Measurements from ENCODE around the gene C4B.
"Not testable (repeated sequence)": the region's sequence is repeated elsewhere in the genome, so short reads cannot be mapped to it uniquely, and the experiment has no call there.

The C4B gene

DNA sequence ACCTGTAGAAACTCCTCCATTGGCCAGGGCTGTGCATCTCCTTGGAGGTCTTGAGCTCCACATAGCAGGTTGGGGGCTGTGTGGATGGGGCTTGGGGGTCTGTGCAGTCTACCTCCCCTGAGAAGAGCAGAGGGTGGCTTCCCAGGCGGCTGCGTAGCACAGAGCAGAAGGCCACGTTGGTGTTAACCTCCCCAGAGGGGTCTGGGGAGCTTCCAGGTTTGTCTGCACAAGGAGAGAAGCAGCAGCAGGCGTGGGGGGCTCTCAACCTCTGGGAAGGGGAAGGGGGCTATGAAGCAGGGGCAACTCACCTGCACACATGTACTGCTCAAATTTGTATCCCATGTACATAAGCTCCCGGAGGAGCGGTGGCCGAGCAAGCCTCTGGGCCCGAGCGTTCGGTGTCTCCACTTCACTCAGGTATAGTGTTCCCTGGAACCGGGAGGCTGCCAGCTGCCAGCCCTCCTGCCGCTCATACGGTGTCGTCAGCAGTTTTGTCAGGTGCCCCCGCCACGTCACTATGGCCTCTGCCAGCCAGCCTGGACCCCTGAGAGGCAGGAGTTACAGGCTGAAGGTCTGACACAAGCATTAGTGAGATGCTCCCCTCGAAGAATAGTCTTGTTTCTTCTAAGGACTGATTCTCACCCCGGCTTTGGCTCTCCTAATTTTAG lies 43.9 kb upstream of the C4B start:
- Histone ChIP-seq H3K4me1 (ENCODE audit: low read depth, poor library complexity, severe bottlenecking) (peaks cover 11% of the 10 kb centered on the region), H2AFZ (ENCODE audit: low read depth) (no peak overlapping the region), H3K27ac (peak overlapping the region; percentile 87), H3K36me3 (ENCODE audit: insufficient read depth) (no peaks in the 10 kb centered on the region), H3K9ac (peak overlapping the region; percentile 77), H3K79me2 (ENCODE audit: insufficient read depth, low read depth) (no peaks in the 10 kb centered on the region; the same call in 1 of the 2 replicates), H3K4me2 (peak overlapping the region; percentile 89), H3K27me3 (ENCODE audit: insufficient read depth, low read depth) (no peaks in the 10 kb centered on the region), H4K20me1 (ENCODE audit: insufficient read depth) (no peaks in the 10 kb centered on the region), H3K4me3 (IDR thresholded peaks at IDR 0.05; ENCODE audit: insufficient read depth, low read depth, low read length) (no peak overlapping the region)
- TF ChIP-seq, protein P1, sequence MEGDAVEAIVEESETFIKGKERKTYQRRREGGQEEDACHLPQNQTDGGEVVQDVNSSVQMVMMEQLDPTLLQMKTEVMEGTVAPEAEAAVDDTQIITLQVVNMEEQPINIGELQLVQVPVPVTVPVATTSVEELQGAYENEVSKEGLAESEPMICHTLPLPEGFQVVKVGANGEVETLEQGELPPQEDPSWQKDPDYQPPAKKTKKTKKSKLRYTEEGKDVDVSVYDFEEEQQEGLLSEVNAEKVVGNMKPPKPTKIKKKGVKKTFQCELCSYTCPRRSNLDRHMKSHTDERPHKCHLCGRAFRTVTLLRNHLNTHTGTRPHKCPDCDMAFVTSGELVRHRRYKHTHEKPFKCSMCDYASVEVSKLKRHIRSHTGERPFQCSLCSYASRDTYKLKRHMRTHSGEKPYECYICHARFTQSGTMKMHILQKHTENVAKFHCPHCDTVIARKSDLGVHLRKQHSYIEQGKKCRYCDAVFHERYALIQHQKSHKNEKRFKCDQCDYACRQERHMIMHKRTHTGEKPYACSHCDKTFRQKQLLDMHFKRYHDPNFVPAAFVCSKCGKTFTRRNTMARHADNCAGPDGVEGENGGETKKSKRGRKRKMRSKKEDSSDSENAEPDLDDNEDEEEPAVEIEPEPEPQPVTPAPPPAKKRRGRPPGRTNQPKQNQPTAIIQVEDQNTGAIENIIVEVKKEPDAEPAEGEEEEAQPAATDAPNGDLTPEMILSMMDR (conservative IDR thresholded peaks at IDR 0.05; ENCODE audit: low read depth, low read length), result no peak

DNA sequence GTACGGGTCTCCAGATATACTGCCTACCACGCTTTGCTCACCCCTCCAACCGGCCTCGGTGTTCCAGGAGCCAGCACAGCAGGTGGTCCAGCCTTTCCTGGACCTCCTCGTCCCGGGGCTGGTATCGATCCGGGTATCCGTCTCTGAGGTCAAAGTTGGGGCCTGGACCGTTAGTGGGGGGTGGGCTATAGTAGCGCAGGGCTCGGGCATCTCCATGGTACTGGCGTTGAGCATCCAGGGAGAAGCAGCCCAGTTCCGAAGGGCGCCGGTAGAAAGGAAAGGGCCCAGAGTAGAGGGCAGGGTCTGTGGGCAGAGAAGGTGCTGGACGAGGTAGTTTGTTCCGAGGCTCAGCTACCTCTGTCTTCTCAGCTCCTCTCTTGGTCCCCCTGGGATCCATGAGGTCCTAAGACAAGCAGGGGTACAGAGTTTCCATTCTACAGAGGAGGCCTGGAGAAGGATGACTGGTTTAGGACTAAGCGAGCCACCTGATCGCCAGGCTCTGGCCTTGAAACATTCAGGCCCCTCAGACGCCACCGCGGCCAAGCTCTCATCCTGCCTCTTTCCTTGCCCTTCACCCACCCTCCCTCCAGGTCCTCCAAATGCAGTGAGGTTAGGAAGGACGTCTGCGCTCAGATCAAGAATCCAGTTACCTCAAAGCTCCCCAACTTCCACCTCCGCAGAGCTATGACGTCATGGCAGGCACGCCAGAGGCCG lies 43.2 kb upstream of the C4B start:
- Histone ChIP-seq H3K4me1 (ENCODE audit: low read depth, poor library complexity, severe bottlenecking) (peaks cover 11% of the 10 kb centered on the region), H3K27me3 (ENCODE audit: insufficient read depth, low read depth) (no peaks in the 10 kb centered on the region), H3K4me3 (IDR thresholded peaks at IDR 0.05; ENCODE audit: insufficient read depth, low read depth, low read length) (no peak overlapping the region), H3K27ac (peak overlapping the region; percentile 87), H4K20me1 (ENCODE audit: insufficient read depth) (no peaks in the 10 kb centered on the region), H2AFZ (ENCODE audit: low read depth) (peak overlapping the region; percentile 80; the same call in 1 of the 2 replicates), H3K79me2 (ENCODE audit: insufficient read depth, low read depth) (no peaks in the 10 kb centered on the region; the same call in 1 of the 2 replicates), H3K4me2 (peak overlapping the region; percentile 89), H3K36me3 (ENCODE audit: insufficient read depth) (no peaks in the 10 kb centered on the region), H3K9ac (peak overlapping the region; percentile 77)
- TF ChIP-seq, protein P1 (conservative IDR thresholded peaks at IDR 0.05; ENCODE audit: low read depth, low read length), result no peak

- H2AFZ ChIP-seq (ENCODE audit: low read depth), result peak within 1 kb of the TSS; percentile 80
- peak within 1 kb of the TSS; percentile 77 for H3K9ac ChIP-seq
- peak within 1 kb of the TSS; percentile 98 for H3K4me2 ChIP-seq
- no peaks in the 10 kb centered on the region for H3K36me3 ChIP-seq (ENCODE audit: insufficient read depth)
- TF ChIP-seq, protein P1 (conservative IDR thresholded peaks at IDR 0.05; ENCODE audit: low read depth, low read length), result no peak; the same call in 1 of the 2 replicates
- peak within 1 kb of the TSS; percentile 87 for H3K27ac ChIP-seq
- H3K79me2 ChIP-seq (ENCODE audit: insufficient read depth, low read depth), result no peaks in the 10 kb centered on the region; the same call in 1 of the 2 replicates
- H3K4me3 ChIP-seq (IDR thresholded peaks at IDR 0.05; ENCODE audit: insufficient read depth, low read depth, low read length), result peak within 1 kb of the TSS; percentile 45
- H3K4me1 ChIP-seq (ENCODE audit: low read depth, poor library complexity, severe bottlenecking), result peaks cover 11% of the 10 kb centered on the region
- no peaks in the 10 kb centered on the region for H4K20me1 ChIP-seq (ENCODE audit: insufficient read depth)
- no peaks in the 10 kb centered on the region for H3K27me3 ChIP-seq (ENCODE audit: insufficient read depth, low read depth)
Observed at GRCh38 chr6:31971993-31972708, 42.4 kb upstream of the C4B start, which contains the start of gene DXO. TSS of gene DXO (minus strand) at chr6:31972138. CDS start at chr6:31971675, 463 bp downstream.

DNA sequence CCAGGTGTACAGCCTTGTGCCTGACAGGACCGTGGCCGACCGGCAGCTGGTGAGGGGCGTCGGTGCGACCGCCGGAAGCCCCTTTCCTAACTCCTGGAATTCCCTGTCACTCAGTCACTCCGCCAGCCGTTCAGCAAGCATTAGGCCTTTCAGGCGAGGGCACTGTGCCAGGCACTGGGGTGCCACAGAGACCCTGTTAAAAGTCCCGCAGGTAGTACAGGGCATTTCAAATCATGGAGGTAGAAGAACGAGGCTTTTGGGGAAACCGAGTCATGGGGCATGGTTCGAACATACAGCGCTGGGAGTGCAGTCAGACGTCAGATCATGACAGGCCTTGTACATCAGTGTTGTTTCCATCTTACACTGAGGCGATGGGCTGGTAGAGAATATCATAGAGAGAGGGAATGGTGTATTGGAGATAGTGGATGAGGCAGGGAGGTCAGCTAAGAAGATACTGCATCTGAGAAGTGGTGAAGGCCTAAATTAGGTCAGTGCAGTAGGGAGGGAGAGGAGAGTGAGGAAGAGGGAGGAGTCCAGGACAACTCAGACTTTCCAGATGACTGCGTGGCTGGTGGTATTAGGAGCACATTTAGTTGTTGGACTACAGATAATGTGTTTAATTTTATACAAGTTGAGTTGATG lies 41.8 kb upstream of the C4B start:
- Histone ChIP-seq H3K27ac (peak overlapping the region; percentile 87), H3K79me2 (ENCODE audit: insufficient read depth, low read depth) (no peaks in the 10 kb centered on the region; the same call in 1 of the 2 replicates), H2AFZ (ENCODE audit: low read depth) (peak overlapping the region; percentile 80), H3K9ac (peak overlapping the region; percentile 77), H3K4me3 (IDR thresholded peaks at IDR 0.05; ENCODE audit: insufficient read depth, low read depth, low read length) (peak overlapping the region; percentile 45), H3K4me2 (peak overlapping the region; percentile 98), H3K27me3 (ENCODE audit: insufficient read depth, low read depth) (no peaks in the 10 kb centered on the region), H3K36me3 (ENCODE audit: insufficient read depth) (no peaks in the 10 kb centered on the region), H4K20me1 (ENCODE audit: insufficient read depth) (no peaks in the 10 kb centered on the region), H3K4me1 (ENCODE audit: low read depth, poor library complexity, severe bottlenecking) (peaks cover 11% of the 10 kb centered on the region)
- TF ChIP-seq, protein P1 (conservative IDR thresholded peaks at IDR 0.05; ENCODE audit: low read depth, low read length), result no peak; the same call in 1 of the 2 replicates

DNA sequence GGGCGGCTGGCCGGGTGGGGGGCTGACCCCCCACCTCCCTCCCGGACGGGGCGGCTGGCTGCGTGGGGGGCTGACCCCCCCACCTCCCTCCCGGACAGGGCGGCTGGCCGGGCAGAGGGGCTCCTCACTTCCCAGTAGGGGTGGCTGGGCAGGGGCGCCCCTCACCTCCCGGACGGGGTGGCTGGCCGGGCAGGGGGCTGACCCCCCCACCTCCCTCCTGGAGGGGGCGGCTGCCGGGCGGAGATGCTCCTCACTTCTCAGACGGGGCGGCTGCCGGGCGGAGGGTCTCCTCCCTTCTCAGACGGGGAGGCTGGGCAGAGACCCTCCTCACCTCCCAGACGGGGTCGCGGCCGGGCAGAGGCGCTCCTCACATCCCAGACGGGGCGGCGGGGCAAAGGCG lies 38.5 kb upstream of the C4B start:
- H3K4me3 ChIP-seq (IDR thresholded peaks at IDR 0.05; ENCODE audit: insufficient read depth, low read depth, low read length); H2AFZ ChIP-seq (ENCODE audit: low read depth); H3K9ac ChIP-seq; H4K20me1 ChIP-seq (ENCODE audit: insufficient read depth); H3K27me3 ChIP-seq (ENCODE audit: insufficient read depth, low read depth); H3K79me2 ChIP-seq (ENCODE audit: insufficient read depth, low read depth); H3K36me3 ChIP-seq (ENCODE audit: insufficient read depth); H3K4me2 ChIP-seq; H3K27ac ChIP-seq: not testable (repeated sequence)
- H3K4me1 ChIP-seq (ENCODE audit: low read depth, poor library complexity, severe bottlenecking), result peaks cover 11% of the 10 kb centered on the region

All from KMS-11 (cell line).